GM21528 (cell line): ENCODE data around the gene SGSH.

Experiments used
- ATAC-seq: cut with Tn5 transposase; IDR thresholded peaks from one replicate; pipeline ENCODE4 v1.9.1; 2021; ENCODE audit warnings: mild to moderate bottlenecking, moderate library complexity; ENCODE audit not compliant: unreplicated experiment, low FRiP score

The SGSH gene

DNA sequence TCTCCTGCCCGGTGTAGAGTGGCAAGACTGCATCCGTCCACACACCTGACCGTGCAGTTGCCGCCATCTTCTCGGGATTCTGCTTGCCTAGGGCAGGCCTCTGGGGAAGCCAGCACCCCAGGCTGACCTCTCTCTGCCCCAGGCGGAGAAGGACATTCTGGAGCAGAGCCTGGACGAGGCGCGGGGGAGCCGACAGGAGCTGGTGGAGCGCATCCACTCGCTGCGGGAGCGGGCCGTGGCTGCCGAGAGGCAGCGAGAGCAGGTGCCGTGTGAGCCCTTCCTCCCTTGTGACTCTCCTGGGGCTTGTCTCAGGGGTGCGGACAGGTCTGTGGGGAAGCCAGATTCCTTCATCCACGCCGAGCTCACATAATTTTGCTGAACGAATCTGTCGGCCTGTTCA, 30.5 kb downstream of the SGSH start:
- no peak for ATAC-seq

DNA sequence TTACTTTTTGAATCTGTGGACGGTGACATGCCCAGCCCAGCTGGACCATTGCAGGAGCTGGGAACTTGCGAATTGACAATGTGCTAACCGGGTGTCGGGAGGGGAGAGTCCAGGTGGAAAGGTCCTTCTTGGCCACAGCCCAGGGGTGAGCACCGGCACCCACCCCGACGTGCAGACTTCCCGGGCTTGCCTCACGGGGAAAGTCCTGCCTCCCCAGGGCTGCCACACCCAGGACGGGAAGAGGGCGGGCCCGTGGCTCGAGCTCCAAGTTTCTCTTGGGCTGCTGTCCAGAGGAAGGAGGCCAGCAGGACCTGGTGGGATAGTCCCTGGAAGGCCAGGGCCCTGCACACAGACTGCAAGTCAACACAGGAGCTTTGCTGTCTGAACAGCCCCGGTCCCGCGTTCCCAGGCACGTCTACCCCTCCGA, 32.6 kb downstream of the SGSH start:
- no peak for ATAC-seq

DNA sequence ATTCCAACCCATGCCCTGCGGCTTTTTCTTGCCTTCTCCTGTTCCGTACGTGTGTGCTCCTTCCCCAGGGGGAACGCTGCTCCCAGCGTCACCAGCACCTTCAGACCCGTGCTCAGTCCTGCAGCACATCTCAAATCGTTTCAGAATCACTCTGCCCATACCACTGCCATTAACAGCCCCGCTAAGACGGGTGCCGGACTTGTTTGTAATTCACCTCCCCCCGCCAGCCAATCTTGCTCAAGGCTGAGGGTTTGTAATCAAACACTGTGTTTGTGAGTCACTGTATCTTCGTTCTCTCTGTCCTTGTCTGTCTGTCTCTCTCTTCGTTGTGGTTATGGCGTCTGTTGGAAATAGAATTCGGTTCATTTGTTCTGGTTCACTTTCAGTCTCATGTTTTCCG, 33.0 kb downstream of the SGSH start:
- no peak for ATAC-seq

DNA sequence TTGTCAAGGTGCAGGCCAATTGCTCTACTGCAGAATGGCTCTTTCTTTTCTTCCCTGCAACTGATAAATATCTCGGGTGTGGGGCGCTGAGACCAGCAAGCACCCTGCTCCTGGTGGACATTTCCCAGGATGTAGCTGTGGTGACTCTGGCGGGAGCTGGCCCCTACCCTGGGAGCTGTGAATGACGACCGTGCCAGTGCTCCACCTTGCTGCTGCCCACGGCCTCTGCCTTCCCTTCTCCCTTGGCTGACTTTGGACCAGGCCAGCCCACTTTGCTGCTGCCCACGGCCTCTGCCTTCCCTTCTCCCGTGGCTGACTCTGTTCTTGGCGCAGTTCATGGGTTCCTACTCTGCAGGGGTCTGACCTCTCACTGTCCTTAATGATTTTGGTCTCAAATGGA, 34.2 kb downstream of the SGSH start:
- ATAC-seq, result no peak

DNA sequence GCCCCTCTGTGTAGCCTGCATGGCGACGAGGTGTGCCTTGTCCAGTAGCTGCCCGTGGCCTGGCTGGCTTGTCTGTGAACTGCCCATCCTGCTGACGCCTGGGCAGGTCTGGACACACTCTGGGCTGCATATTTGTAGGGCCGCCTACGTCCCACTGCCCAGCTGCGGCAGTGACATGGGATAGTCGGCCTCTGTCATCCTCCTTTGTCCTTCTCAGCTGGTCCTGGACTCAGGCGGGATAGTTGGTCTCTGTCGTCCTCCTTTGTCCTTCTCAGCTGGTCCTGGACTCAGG, 35.8 kb downstream of the SGSH start:
- no peak for ATAC-seq

DNA sequence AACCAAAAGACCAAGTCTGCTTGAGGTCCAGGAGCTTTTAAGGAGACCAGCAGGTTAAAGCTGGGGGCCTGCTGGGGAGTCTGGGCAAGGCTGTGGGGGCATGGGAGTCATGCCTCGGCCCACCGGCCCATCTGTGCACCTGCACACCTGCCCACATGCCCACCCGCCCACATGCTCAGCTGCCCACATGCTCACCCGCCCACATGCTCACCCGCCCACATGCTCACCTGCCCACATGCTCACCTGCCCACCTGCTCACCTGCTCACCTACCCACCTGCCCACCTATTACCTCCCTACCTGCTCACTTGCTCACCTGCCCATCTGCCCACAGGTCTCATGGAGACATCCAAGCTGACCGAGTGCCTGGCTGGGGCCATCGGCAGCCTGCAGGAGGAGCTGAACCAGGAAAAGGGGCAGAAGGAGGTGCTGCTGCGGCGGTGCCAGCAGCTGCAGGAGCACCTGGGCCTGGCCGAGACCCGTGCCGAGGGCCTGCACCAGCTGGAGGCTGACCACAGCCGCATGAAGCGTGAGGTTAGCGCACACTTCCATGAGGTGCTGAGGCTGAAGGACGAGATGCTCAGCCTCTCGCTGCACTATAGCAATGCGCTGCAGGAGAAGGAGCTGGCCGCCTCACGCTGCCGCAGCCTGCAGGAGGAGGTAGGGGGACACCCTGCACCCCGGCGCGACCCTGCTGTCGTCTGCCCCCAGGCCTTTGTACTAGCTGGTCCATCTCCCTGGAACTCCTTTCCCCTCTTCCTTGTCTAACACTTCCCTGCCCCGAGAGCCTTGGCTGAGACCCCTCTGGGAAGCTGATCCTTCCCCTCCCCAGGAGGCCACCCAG, 36.3 kb downstream of the SGSH start:
- ATAC-seq, result no peak

DNA sequence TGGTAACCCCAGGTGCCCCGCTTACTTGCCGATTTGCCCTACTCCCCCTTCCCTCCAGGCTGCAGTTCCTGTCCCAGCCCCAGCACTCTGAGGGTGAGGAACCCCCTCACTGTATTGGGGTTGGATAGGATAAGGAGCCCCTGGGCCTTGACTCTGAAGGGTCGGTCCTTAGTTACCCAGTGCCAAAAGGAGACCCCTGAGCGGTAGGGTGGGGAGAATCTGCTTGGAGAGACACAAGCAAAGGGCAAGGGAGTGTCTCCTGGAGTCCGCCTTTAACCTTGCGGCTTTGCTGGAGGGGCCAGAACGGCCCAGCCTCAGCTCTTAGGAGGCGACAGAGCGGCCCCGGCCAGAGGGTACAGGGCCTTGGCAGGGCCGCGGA, 37.3 kb downstream of the SGSH start:
- no peak for ATAC-seq

DNA sequence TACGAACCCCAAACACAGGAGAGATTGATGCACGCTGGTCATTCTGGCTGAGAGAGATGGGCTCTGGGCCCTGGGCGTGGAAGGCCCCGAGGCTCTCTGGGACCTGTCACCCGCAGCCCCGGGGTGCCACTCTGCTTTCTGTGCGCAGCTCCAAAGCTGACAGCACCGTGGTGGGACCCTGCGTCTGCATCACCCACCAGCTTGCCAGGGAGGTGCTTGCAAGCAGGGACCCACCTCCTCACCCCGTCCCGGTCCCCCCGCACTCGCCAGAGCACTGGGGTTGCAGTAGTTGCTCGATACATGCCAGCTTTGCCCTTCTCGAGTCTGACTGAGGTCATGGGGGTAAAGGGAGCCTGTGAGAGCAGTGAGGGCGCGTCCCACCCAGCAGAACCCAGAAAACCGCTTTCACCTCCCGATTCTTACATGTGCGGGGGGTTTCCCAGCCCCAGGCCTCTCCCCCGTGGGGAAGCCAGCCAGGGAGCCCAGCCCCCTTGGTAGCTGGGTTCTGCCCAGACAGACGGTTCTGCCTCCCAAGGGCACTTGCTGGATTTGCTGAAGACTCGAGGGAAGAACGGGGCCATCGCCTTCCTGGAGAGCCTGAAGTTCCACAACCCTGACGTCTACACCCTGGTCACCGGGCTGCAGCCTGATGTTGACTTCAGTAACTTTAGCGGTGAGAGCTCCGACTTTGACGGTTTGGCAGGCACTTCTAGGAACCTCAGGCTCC, 37.9 kb downstream of the SGSH start:
- ATAC-seq, result no peak

DNA sequence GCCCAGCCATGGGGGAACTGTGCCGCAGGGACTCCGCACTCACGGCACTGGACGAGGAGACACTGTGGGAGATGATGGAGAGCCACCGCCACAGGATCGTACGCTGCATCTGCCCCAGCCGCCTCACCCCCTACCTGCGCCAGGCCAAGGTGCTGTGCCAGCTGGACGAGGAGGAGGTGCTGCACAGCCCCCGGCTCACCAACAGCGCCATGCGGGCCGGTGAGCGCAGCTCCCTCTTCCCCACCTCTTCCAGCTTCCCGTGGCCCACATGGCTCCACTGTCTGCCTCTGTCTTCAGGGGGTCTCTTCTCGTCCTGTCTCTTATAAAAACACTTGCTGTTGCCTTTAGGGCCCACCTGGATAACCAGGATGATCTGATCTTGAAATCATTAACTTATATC, 38.7 kb downstream of the SGSH start:
- ATAC-seq, result no peak

DNA sequence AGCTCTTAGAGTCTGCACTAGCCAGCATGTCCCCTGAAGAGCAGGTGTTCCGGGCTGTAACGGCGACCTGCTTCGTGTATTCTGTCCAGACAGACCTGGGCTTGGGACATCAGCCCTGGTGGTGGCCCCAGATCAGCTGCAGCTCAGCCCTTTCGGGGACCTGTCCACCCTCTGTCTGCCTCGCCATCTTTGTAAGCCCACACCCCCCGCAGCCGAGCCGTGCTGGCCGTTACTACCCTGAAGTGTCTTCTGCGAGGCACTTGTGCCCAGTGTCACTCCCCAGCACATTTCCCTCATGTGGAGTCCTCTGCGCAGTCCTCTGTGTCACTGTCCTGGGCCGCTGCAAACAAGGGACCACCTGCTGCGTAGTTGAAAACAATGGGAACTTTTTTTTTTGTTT, 39.9 kb downstream of the SGSH start:
- no peak for ATAC-seq

DNA sequence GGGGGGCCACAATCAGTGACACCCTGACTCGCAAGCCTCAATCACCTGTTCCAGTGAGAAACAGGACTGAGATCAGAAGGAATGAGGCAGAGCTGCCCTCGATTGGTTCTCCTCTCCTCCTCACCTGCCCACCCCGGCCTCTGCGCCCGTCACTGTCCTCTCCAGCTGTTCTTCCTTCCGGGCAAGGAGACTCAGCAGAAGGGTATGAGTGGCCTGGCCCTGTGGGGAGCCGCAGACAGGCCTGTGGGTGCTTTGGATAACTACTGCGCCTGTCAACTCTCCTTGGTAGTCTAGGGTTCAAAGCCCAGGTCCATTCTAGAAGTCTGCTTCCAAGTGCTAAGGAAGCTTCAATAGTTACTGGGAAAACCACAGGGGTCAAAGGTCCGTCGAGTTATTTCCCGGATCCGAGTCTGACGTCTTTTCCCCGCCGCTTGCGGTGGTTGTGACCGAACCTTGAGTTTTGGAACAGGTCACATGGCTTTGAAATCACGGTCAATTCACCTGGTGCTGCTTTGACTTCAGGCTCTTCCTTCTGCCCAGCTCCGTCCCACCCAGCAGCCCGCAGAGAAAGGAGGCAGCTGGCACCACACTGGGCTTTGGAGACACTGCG, 42.0 kb downstream of the SGSH start:
- no peak for ATAC-seq

DNA sequence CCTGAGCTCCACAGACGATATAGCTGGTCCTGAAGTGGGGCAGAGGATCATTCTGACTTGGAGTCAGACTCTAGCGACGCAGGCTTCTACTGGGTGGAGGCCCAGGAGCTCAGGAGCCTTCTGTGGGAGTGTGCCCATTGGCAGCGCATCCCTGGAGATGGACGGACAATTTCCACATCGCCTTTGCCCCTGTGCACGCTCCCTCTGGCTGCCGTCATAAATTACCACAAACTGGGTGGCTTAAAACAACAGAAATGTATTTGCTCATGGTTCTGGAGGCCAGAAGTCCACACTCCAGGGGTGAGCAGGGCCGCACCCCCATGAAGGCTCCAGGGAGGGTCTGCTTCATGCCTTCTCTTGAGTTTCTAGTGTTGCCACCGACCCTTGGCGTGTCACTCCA, 43.4 kb downstream of the SGSH start:
- no peak for ATAC-seq

DNA sequence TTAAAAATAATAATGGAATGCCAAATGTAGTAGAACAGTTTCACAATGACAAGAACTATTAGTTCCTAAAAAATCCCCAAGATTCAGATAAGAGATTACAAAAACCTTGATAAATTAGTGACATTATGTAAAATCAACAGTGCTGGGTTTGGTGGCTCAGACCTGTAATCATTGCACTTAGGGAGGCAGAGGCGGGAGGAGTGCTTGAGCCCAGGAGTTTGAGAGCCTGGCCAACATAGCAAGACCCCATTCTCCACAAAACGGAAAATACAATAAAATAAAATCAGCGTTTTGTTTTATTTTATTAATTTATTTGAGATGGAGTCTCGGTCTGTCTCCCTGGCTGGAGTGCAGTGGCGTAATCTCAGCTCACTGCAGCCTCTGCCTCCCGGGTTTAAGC, 46.2 kb downstream of the SGSH start:
- ATAC-seq, result no peak

DNA sequence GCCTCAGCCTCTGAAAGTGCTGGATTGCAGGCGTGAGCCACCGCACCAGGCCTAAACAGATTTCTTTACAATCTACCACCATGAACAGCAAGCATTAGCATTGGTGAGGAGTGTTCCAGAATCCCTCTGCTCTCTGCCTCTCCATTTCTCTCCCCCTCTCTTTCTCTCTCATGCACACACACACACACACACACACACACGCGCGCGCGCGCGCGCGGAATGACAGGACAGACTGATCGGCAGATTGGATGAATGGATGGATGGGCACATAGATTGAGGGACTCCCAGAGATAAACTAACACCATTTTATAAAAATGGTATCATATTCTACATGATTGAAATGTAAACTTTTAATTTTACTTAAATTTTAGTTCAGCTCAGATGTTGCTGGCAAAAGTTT, 47.0 kb downstream of the SGSH start:
- no peak for ATAC-seq

DNA sequence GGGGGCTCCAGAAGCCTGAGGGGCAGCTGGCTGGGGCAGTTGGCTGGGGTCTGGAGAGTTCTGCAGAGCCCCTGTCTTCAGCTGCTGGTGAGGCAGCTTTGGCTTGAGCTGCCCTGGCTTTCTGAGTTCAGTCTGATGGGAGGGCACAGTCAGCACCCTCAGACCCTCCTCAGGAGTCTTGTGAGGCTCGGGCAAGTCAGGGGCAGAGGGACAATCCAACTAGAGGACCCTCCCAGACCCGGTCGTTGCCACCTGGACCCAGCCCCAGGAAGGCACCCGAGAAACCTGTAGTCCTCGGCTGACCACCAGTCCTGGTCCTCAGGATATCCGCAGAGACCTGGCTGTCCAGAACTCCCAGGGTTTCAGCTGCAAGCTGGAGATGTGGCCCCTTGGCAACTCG, 48.5 kb downstream of the SGSH start:
- no peak for ATAC-seq

DNA sequence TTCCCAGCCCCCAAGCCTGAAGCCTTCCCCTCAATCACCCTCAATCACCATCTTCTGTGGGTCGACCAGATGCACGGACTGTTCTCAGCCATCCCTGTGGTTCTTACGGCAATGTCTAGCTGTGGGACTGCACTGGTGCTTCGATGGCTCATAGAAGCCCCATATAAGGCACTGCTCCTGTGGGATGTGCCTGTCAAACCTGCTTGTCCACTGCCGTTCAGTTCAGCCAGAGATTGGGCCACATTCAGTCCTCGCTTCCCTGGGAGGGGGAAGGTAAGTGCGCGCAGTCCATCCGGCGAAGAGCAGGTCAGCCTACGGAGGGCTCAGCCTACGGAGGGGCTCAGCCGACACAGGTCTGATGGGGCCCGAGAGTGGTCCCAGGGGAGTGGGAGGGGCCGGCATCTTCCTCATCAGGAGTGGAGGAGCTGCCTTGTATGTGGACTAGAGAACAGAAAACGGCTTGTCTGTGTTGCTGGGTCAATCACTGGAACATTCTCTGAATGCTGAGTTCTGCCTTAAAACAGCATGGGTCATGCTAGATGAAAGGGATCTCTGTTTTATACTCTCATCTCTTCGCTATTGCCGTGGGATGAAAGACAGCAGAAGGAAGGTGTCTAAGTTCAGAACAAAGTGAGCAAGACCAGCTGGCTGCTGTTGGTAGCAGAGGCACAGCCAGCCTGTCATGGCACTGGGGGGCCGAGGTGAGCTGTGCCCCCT, 50.2 kb downstream of the SGSH start, which contains the start of gene CARD14:
CARD14 (plus strand) TSS at position 247 of the 717 bp plus-strand sequence. CDS start 11,409 bp downstream, outside the sequence.
- ATAC-seq, result no peak

DNA sequence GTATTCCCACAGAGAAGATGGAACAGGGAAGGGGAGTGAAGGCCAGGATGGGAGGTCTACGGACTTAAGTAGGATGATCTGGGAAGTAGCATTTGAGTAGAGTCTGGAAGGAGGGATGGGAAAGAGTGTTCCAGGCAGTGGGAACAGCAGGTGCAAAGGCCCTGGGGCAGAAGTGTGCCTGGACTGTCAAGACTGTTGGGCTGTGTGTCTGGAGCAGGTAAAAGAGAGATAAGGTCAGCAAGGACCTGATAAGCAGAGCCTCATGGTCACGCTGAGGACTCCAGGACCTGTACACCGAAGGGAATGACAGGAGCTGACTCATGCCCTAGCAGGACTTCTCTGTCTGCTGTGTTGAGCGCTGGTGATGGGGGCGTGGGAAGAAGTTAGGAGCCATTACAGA, 51.0 kb downstream of the SGSH start:
- ATAC-seq, result no peak

DNA sequence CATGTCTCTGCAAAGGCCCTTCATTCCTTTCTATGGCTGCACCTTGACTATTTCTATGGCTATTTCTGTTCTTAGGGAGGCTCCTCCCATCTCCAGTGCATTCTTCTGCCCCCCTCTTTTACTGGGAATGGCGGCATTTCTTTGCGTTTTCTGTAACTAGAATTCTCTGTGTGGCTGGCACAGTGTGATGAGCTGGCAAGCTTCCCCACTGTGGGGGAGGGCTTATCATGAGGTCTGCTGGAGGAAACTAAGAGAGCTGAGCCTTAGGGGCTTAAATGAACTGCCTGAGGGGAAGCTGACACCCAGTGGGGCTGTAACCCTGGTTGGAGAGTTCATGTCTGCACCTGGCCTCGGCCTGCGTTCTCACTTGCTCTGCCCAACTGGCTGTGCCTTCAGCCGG, 51.8 kb downstream of the SGSH start:
- no peak for ATAC-seq

DNA sequence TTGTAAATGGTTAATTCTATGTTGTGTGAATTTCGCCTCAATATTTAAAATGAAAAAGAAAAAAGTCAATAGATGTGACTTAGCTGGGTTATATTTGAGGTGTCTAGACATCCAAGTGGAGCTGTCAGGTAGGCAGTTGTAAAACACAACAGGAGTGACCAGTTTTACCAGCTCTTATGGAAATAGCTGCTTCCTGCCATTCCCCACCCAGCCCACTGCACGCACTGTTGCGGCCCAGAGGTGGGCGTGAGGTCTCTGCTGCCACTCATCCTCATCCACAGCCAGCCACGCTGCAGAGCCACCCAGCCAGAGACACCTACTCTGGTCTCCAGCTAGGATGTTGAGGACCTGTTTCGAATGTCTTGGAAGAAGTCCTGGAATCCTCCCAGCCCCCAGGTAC, 53.7 kb downstream of the SGSH start:
- no peak for ATAC-seq

DNA sequence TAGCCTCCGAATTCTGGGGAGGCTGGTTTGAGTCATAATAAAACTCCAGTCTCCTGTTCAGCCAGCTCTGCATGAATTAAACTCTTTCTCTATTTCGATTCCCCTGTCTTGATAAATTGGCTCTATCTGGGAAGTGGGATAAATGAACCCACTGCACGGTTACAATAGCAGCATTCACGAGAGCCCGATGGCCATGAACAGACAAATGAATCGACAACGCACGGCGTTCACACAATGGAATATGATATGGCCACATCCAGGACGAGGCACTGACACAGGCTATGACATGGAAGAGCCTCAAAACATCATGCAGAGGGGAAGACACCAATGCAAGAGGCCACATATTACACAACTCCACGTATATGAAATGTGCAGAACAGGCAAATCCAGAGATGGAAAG, 55.9 kb downstream of the SGSH start:
- no peak for ATAC-seq

DNA sequence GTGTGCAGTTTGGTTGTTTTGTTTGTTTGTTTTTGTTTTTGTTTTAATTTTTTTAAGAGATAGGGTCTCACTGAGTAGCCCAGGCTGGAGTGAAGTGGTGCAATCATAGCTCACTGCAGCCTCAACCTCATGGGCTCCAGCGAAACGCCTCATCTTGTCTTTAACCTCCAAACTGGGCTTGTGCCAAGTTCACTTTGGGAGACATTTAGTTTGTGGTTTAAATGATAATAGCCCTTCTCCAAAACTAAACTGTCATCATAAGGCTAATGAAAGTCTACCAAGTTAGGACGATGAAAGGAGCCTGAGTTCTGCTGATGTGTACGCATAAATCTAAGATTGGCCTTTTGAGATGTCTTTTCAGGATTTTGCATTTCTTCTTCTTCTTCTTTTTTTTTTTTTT, 56.8 kb downstream of the SGSH start:
- ATAC-seq, result no peak
